ENCODE results near the gene RAB10. TPM values are rescaled to one million over a fixed set of nuclear protein-coding genes. Genes with fewer than 3 reads are reported as not detected.

RAB10 gene
- total and polyA plus RNA-seq, 2 of the 4 experiments (the other 2 are of a cell fraction): 30.1 to 77.1 TPM

GRCh38 chr2:26074676-26075075 lies 40.8 kb downstream of the RAB10 start:
- Histone ChIP-seq H2AK5ac (ENCODE audit: low read depth, low read length) (no peak overlapping the region), H2BK15ac (ENCODE audit: low read depth, low read length) (no peak overlapping the region), H3K18ac (ENCODE audit: low read depth, low read length) (no peak overlapping the region), H4K5ac (ENCODE audit: low read depth, low read length) (no peak overlapping the region), H2BK20ac (ENCODE audit: low read depth, low read length) (no peak overlapping the region), H4K20me1 (ENCODE audit: insufficient read depth, low read length) (peaks cover 48% of the 10 kb centered on the region), H3K36me3 (ENCODE audit: control insufficient read depth, insufficient read depth, low read length) (no peaks in the 10 kb centered on the region), H3K14ac (replicated peaks; ENCODE audit: low read depth, low read length) (no peak overlapping the region), H3K27ac (ENCODE audit: insufficient read depth, low read length) (no peak overlapping the region), H3K23ac (ENCODE audit: low read depth, low read length) (no peak overlapping the region), H3K56ac (ENCODE audit: extremely low read depth, insufficient read depth, low read length) (no peak overlapping the region), H3K4me2 (ENCODE audit: low read depth, low read length) (no peak overlapping the region), H2BK120ac (ENCODE audit: low read depth, low read length) (no peak overlapping the region), H3K79me1 (ENCODE audit: low read depth in 1 of 2, low read length in 2 of 2) (peaks cover 27 to 68% of the 10 kb centered on the region in 2 experiments), H4K8ac (ENCODE audit: low read depth in 2 of 2, low read length in 2 of 2) (no peak overlapping the region), H3K4me1 (ENCODE audit: control insufficient read depth, insufficient read depth, low read length) (peaks cover 3% of the 10 kb centered on the region), H4K91ac (ENCODE audit: insufficient read depth, low read depth, low read length) (no peak overlapping the region), H2AK9ac (replicated peaks; ENCODE audit: low read depth, low read length, poor library complexity) (no peak overlapping the region), H2BK5ac (ENCODE audit: low read depth, low read length, poor library complexity, severe bottlenecking) (no peak overlapping the region), H2AFZ (replicated peaks; ENCODE audit: low read length, poor library complexity) (no peak overlapping the region), H3K27me3 (ENCODE audit: control insufficient read depth, insufficient read depth, low read length) (no peaks in the 10 kb centered on the region), H3K4me3 (ENCODE audit: insufficient read depth, low read depth, low read length) (no peak overlapping the region), H3K4ac (ENCODE audit: low read depth, low read length) (no peak overlapping the region), H3K9me3 (ENCODE audit: control insufficient read depth, insufficient read depth, low read length) (no peaks in the 10 kb centered on the region), H3K9me1 (ENCODE audit: insufficient read depth, low read length) (no peaks in the 10 kb centered on the region), H3K9ac (ENCODE audit: low read depth, low read length) (no peak overlapping the region)
- no TSS peak for BruUV-seq (replicated peaks)
- ChIA-PET CTCF (no interaction called here), POLR2A (ENCODE audit: unreplicated experiment) (no interaction called here)
- TF ChIP-seq SMC3 (IDR thresholded peaks at IDR 0.05; ENCODE audit: low read depth, low read length): no peak
- no peak for TF ChIP-seq FOS (IDR thresholded peaks at IDR 0.05; ENCODE audit: low read depth, low read length)
- no peak for TF ChIP-seq USF2 (IDR thresholded peaks at IDR 0.05; ENCODE audit: low read depth, low read length)
- TF ChIP-seq CEBPB (IDR thresholded peaks at IDR 0.05; ENCODE audit: low read depth, low read length): no peak
- TF ChIP-seq RFX5 (IDR thresholded peaks at IDR 0.05; ENCODE audit: low read depth, low read length): no peak
- TF ChIP-seq RCOR1 (IDR thresholded peaks at IDR 0.05; ENCODE audit: insufficient replicate concordance, low read length): no peak
- no peak for TF ChIP-seq CHD1 (IDR thresholded peaks at IDR 0.05; ENCODE audit: low read depth, low read length)
- no peak for TF ChIP-seq RAD21 (IDR thresholded peaks at IDR 0.05; ENCODE audit: low read length)
- TF ChIP-seq POLR2A (IDR thresholded peaks at IDR 0.05; ENCODE audit: low read depth, low read length): no peak
- no peak for TF ChIP-seq NFE2L2 (IDR thresholded peaks at IDR 0.05; ENCODE audit: low read depth, low read length)
- no peak for TF ChIP-seq MAFK (IDR thresholded peaks at IDR 0.05; ENCODE audit: low read depth, low read length)
- in situ Hi-C loops (cut with MboI; ENCODE audit: low sequenced_read_pairs) (no loop called here), dilution Hi-C loops (cut with HindIII; ENCODE audit: low sequenced_read_pairs, unreplicated experiment) (no loop called here), intact Hi-C loops (cut with micrococcal nuclease) (no loop called here)
- DNase-seq (no peak), ATAC-seq (ENCODE audit: low read depth) (no peak)
- no CpG with 5 or more reads among the region's 8 CpGs for WGBS, 2 experiments (ENCODE audit: extremely low coverage in 2 of 2, insufficient read length in 1 of 2)
